GM19035 (cell line): ENCODE results near the gene ZNF668.
"Not testable (repeated sequence)": the region's sequence is repeated elsewhere in the genome, so short reads cannot be mapped to it uniquely, and the experiment has no call there.

Source experiments
- ATAC-seq: cut with Tn5 transposase; IDR thresholded peaks from one replicate; pipeline ENCODE4 v1.9.1; 2021; ENCODE audit not compliant: unreplicated experiment

ZNF668 gene

DNA sequence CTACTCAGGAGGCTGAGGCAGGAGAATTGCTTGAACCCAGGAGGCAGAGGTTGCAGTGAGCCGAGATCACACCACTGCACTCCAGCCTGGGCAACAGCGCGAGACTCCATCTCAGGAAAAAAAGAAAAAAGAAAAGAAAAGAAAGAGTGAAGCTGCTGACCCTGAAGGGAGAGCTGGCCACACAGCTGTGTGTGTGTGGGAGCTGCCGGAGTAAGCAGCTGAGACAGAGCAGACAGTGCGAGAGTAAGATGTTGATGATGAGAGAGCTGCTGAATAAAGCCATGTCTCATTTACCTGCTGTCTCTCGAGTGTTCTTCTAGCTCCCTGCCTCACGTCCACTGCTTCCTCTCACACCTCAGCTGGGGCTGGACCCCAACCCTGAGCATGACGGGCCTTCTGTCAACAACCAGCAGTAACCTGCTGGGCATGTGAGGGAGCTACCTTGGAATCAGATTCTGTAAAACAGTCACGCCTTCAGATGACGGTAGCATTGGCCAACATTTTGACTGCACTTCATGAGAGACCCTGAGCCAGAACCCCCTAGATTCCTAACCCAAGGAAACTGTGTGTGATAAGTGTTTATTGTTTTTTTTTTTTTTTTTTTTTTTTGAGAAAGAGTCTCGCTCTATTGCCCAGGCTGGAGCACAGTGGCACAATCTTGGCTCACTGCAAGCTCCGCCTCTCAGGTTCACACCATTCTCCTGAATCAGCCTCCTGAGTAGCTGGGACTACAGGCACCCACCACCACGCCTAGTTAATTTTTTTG lies 27.0 kb upstream of the ZNF668 start:
- ATAC-seq = not testable (repeated sequence)

DNA sequence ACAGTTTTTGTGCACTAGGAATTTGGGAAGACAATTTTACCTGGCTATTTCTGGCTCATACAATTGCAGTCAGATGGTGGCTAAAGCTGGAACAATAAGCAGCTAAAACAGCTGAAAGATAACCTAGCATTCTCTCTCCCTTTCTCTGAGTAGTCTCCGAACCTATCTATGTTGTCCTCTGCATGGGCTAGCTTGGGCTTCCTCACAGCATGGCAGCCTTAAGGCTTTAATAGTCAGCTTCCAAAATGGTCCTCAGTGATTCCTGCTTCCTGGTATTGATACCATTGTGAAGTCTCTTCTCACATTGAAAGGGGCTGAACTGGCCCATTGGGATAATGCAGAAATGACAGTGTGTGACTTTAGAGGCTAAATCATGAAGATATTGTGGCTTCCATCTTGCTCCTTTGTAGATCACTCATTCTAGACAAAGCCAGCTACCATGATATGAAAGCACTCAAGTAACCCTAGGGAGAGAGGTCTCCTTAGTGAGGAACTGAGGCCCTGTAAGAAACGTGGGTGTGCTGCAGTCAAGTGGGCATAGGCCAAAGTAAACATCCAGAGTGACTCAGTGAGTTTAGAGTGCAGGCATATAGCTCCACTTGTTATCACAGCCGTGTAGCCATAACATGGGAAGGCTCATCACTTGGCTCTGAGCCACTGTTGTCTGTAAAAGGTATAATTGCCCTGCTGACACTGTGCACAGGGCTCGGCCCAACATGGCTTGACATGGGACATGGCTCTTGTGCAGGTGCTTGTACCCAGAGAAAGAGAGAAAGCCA lies 26.0 kb upstream of the ZNF668 start:
- ATAC-seq = no peak

DNA sequence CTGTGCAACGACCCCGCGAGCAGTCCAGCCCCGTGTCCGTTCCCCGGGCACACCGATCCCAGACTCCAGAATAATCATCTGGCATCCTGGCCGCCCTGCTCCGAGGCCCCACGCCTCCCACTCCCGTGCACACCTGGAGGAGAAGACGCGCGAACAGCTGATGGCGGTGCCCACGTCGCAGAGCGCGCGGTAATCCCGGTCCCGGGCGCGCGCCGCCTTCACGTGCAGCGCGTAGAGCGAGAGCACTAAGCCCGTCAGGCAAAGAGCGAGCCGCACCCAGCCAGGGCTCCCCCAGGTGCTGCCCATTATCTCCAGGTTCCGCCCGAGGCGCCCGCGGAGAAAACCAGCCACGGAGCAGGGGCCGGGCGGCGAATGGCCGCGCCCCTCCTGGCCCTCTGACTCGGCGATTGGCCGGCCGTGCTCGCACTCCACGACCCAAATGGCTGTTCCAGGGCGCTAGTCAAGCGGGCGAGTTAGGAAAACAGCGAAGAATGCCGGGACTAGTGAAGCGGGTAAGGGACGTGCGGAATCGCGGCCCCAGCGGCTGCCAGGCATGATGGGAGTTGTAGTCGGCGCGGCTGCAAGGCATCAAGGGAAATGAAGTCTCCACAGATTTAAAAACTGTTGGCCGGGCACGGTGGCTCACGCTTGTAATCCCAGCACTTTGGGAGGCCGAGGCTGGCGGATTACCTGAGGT lies 20.5 kb upstream of the ZNF668 start, which contains the start of gene VKORC1:
Gene VKORC1, minus strand, starts transcription at position 374 of the 697 bp plus-strand sequence. Its CDS starts 68 bp downstream, at position 306.
- ATAC-seq = peak; percentile 80

DNA sequence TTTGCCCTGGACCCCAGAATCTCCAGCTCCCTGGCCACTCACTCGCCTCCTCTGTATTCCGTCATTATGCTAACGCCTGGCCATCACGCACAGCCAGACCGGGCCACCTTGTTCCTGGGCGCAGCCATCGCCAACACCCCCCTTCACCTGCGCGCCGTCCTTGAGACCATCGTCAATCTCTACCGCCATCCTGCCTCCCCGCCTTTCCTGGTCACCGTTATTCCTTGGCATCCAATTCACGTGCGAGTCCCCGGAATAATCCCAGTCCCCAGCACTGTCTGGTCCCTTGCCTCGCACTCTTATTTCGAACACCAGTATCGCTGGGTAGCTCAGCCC lies 20.0 kb upstream of the ZNF668 start:
- ATAC-seq = no peak

DNA sequence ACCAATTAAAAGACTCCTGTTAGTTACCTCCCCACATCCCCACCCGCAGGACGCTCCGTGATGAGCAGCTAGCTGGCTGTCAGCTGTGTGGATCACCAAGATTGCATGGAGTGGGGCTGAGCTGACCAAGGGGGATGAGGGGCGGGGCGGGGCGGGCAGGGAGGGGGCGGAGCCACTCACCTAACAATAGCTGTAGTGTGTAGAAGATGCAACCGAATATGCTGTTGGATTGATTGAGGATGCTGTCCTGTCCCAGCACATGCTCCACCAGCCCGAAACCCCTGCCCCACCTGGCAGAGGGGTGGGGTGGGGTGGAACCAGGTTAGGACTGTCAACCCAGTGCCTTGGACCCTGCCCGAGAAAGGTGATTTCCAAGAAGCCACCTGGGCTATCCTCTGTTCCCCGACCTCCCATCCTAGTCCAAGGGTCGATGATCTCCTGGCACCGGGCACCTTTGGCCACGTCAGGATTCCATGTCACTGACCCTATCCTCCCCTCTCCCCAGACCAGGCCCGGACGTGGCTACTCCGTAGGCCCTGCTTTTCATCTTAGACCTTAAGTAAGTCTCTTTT lies 19.2 kb upstream of the ZNF668 start:
- ATAC-seq = no peak

DNA sequence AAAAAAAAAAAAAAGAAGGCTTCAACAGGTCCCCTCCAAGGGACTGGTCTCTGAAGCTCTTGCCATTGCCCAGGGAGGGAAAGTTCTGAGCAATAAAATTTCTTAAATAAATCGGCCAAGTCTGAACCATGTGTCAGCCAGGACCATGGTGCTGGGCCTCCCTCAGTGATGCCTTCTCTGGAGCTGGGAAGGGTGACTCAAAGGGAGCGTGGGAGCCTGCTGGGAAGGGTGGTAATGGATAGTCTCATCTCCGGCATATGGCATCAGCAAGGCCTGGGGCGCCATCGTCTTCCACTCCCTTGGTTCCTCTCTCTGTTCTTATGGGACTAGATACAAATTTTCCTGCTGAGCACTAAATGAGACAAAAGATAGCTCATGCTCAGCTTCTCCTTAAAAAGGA lies 18.3 kb upstream of the ZNF668 start:
- ATAC-seq = no peak

DNA sequence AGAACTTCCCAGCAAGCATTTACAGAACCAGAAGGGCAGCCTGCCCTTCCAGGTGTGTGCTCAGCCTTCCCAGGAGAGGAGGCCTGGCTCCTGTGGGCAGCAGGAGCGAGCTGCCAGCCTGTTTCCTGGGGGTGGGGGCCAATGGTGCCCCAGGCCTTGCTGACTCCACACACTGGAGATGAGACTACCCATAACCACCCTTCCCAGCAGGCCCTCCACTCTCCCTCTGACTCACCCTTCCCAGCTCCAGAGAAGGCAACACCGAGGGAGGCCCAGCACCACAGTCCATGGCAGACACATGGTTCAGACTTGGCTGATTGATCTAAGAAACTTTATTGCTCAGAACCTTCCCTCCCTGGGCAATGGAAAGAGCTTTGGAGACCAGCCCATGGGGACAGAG lies 16.5 kb upstream of the ZNF668 start:
- ATAC-seq = no peak

DNA sequence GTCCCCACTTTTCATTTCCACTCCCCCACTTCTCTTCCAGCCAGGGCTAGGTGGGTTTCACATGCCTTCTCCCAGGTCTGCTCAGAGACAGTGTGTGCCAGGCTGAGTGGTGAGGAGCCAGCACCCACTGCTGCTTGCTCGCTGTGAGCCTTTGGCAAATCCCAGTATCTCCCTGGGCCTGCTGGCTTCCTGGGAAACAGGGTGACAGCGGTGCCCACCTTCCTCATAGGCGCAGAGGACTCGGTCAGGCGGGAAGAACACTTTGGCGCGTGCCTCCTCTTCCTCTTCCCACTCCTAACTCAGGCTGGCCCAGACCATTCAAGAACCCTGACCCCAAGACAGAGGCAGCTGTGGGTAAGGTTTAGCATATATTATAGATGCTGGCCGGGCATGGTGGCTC lies 15.2 kb upstream of the ZNF668 start:
- ATAC-seq = no peak

DNA sequence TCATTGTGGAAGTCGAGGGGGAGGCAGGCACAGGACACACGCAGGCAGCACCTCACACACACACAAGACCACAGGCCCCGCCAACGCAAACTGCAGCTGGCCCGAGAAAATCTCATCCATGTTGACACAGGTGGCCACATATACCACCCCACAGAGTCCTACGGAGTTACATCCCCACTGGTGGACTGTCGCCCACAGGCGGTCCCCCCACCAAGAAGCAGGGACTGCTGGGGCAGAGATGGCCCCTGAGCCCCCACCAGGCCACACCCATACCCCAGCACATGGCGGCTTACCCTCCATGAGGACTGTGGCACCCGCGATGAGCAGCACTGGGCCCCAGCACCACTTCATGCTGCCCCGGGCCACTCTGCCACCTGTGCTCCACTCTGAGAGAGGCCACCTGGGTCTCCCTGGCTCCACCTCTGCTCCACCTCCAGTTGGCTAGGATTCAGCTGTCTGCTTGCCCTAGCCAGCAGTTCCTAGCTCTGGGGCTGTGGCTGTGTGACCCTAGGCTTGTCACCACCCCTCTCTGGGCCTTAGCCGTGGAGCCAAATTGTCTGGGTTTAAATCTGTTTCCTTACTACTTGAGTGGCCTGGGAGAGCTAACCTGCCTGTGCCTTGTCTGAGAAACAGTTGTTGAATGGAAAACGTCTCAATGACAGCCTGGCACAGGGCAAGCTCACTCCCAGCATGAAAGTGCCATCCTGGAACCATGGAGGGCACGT lies 14.6 kb upstream of the ZNF668 start, which contains the start of gene PRSS53:
Gene PRSS53, minus strand, starts transcription at position 485 of the 725 bp plus-strand sequence. Its CDS starts 134 bp downstream, at position 351.
- no peak for ATAC-seq

DNA sequence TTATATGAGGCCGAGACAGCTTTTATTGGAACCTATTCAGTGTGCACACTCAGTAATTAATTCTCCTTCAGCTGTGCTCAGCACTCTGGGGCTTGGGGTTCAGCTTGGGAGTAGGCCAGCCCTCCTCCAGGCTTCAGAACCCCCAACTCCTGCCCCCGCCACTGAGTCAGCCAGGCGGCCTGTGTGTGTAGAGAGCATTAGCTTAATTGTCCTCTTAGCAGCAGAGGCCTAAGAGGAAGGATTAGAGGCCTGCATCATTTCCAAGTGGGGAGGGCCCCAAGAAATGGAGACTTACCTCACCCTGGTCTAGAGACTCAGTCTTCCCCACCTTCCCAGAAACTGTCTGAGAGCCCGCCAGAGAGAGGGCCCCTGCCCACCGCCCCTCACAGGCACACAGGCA lies 13.9 kb upstream of the ZNF668 start:
- ATAC-seq = no peak

DNA sequence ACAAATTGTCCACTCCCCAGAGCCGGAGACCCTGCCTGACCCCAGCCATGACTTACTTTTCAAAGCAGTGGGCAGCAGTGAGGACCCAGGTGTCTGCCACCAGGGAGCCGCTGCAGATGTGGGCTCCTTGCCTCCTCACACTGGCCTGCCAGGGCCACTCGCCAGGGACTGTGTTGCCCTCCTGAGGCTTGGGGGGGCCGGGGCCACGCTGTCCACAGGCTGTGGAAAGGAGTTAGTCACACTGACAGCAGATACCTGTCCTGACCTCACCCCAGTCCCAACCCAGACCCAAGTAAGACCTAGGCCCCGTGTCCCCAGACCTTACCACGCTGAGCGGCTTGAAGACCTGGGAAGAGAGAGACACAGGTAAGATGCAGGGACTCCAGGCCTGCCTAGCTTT lies 13.4 kb upstream of the ZNF668 start:
- no peak for ATAC-seq

DNA sequence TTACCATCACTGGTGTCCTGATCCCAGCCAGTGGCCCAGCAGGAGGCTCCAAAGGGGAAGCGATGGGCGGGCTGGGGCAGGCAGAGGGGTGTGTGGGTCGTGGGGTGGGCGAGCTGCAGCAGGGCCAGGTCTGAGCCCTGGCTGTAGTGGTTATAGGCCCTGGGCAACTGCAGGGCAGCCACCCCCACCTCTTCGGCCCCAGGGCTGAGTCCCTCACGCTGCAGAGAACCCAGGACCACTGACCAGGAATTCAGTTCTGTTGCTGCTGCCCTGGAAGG lies 12.5 kb upstream of the ZNF668 start:
- ATAC-seq = no peak

DNA sequence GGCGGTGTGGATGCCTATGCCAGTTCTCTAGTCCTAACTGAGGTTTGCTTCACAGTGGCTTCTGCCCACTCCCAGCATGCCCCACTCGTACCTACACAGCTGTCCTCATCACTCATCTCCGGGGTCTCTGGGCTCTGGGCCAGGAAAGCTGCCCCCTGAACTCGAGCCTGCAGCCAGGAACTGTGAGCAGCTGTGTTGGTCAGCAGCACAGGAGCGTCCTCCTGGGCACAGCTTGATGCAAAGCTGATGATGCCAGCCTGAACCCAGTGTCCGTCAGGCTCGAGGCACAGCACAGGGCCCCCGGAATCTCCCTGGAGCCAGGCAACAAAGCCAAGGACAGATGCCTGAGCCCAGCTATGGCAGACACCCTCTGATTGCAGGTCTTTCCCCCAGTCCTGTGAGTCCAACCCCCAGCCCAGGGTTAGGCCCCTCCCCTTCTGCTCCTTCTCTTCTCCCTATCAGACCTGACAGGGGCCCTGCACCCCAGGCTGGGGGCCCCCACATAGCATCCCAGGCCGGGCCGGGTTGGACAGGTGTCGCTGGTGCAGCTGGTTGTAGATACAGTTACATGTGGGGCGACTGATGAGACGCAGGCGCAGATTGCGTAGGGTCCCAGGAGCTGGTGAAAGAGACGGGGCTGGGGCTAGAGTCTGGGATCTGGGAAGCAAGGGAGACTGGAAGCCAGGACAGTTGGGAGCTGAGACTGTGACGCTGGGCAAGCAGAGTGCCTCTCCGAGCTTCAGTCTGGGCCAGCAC lies 12.0 kb upstream of the ZNF668 start:
- ATAC-seq = no peak

DNA sequence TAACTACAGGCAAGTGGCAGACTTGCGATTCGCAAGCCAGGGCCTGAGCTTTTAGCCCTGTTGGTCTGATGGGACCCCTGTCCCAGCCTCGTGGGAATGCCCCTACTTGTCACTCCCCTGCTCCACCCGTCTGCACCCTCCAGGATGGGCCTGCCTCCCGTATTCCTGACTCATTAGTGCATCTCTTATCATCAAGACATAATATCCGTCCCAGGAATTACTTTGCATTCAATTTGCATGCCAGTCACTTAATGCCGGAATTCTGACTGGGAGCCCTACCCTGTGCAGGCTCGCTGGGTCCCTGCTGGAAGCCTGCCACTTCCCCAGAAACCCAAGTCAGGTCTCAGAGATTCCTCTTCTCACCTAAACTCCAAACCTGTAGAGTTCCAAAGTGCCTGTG lies 11.4 kb upstream of the ZNF668 start:
- ATAC-seq = no peak

DNA sequence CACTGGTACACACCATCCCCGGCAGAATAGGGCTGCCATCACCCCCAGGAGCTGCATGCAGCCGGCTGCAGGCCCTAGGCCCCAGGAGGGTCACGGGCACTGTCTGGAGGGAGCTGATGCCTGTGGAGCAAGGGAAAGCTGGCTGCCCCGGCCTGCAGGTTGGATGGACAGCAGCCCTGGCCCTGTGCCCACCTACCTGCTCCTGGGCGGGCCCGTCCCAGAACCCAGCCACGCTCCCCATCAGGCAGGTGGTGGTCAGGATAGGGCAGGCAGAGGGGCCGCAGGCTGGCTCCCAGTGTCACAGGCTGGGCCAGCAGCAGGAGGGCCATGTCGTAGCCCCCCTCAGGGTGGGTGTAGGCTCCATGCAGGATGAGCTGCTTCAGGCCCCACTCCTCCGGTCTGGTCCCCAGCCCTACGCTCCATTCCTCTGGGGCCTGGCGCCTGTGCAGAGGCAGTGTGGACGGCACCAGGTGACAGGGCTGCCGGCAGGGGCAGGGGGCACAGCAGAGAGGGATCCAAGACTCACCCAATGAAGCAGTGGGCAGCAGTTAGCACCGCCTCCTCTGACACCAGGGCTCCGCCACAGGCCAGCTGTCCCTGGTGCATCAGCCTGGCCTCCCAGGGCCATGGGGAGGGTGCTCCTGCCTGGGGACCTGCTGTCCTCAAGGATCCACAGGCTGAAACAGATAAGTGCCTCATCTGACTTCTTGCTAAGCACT lies 10.7 kb upstream of the ZNF668 start:
- no peak for ATAC-seq

DNA sequence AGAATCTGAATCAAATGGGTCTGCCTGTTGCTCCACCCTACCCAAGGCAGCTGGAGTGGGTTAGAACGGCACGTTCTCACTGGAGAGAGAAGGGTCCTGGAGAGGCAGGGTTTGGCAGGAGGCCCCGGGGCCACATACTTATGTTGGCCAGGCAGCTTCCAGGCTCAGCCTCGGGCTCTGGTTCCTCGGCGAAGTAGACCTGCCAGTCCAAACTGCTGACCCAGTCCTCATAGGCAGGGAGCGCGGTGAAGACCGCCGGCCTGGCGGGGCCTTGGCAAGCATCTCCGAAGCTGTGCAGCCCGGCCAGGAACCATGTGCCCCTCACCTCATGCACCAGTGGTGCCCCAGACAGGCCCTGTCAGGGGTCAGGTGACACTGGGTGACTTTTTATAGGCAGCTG lies 9.9 kb upstream of the ZNF668 start:
- no peak for ATAC-seq

DNA sequence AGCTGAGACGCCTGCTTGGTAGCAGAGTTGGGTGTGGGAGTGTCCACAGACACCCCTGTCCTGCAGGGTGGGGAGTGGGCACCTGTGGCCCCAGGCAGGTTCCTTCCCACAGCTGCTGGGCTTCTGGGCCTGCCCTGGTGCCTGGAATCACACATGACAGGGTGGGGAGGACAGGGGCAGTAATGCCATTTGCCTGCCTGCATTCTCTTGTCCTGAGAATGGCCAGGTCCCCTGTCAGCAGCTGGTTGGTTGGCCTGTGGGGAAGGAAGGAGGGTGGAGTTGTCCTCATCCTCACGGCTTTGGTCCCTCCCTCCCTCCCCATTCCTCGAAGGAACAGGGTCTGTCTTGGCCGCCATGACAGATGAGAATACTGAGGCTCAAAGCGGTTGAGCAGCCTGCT lies 9.5 kb upstream of the ZNF668 start:
- ATAC-seq = no peak

DNA sequence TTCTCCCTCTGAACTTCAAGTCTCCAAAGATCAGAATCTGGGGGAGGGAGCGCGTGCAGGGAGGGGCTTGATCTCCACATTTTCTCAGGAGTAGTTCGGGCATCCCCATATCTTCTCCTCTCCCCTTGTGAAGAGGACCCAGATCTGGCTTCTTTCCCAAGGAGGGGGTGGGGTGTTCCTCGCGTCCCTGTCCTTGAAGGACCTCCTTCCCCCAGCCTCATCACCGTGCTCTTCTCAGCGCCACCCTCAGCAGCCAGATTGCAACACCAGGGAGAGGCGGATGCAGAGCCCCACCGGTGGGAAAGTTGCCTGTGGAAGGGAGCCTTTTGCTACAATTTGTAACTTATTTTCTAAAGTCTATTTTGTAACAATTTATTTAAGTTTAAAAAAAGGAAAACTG lies 9.0 kb upstream of the ZNF668 start:
- ATAC-seq = no peak

DNA sequence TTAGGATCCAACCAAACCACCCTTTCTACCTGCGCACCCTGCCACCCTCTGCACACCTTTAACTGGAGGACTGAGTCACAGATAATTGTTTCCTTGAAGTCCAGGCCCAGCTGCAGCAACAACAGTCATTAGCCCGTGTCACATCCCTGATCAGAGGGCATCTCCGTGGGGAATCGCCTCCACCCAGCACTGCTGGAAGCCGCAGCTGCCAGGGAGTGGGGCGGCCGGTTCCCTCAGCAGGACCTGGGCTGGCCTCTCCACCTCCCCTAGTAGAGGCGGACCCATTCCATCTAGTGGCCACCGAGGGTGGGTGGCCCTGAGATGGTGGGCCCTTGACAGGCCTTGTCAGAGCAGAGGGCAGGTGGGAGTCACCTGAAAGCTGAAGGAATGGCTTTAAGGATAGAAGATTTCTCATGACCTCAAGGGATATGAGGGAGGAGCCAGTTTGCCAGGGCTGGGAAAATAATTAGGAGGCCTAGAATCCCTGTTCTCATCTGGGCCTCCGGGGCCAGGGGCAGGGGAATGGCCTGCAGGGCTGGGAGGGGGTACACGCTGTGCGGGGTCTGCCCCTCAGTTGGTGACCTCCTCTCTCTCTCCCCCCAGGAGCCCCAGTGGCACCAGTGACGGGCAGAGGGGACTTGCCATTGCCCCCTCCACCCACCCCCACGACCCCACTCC lies 8.5 kb upstream of the ZNF668 start:
- no peak for ATAC-seq
